ELF-1 (cell line): Measurements from ENCODE around the gene LSM4.
"Not testable (repeated sequence)": the region's sequence is repeated elsewhere in the genome, so short reads cannot be mapped to it uniquely, and the experiment has no call there.

Source experiments
- DNase-seq: peaks from one replicate; pipeline ENCODE4 v3.0.0-alpha.2; 2016; ENCODE audit warnings: low read depth, low spot score

The LSM4 gene

GRCh38 chr19:18340990-18341868 is 18.4 kb upstream of the LSM4 start:
- DNase-seq = no peak

- DNase-seq = peak; percentile 58
These were observed 17.5 kb upstream of the LSM4 start, which contains the start of gene PGPEP1 for GRCh38 chr19:18340190-18340989. Gene PGPEP1 (plus strand): TSS chr19:18340598. CDS start chr19:18340682, 84 bp downstream.

GRCh38 chr19:18339723-18340122 is 16.8 kb upstream of the LSM4 start:
- DNase-seq = peak; percentile 66

GRCh38 chr19:18338541-18338940 is 15.7 kb upstream of the LSM4 start:
- no peak for DNase-seq

- no peak for DNase-seq
These were observed 13.2 kb upstream of the LSM4 start for GRCh38 chr19:18336121-18336520.

- DNase-seq = no peak
These were observed 10.8 kb upstream of the LSM4 start for GRCh38 chr19:18333680-18334079.

GRCh38 chr19:18332917-18333530 is 10.1 kb upstream of the LSM4 start:
- peak; percentile 31 for DNase-seq

GRCh38 chr19:18330868-18331267 is 8.0 kb upstream of the LSM4 start:
- no peak for DNase-seq

- no peak for DNase-seq
These were observed 6.1 kb upstream of the LSM4 start for GRCh38 chr19:18329035-18329376.

GRCh38 chr19:18328340-18329034 is 5.6 kb upstream of the LSM4 start:
- DNase-seq = peak; percentile 98

GRCh38 chr19:18326772-18327171 is 3.9 kb upstream of the LSM4 start:
- no peak for DNase-seq

- DNase-seq = not testable (repeated sequence)
These were observed 1.5 kb upstream of the LSM4 start for GRCh38 chr19:18324373-18324731.

GRCh38 chr19:18322318-18322758 is 538 bp downstream of the LSM4 start:
- DNase-seq = peak; percentile 79

- peak; percentile 75 for DNase-seq
These were observed 1.2 kb downstream of the LSM4 start for GRCh38 chr19:18321734-18322102.

GRCh38 chr19:18320865-18321733 is 1.8 kb downstream of the LSM4 start:
- no peak for DNase-seq

GRCh38 chr19:18319591-18320135 is 3.2 kb downstream of the LSM4 start:
- DNase-seq = no peak

GRCh38 chr19:18317961-18318800 is 4.7 kb downstream of the LSM4 start:
- DNase-seq = no peak

GRCh38 chr19:18313398-18313797 is 9.5 kb downstream of the LSM4 start:
- no peak for DNase-seq

- no peak for DNase-seq
These were observed 10.8 kb downstream of the LSM4 start for GRCh38 chr19:18312092-18312534.
